ENCODE results near the gene GMDS. TPM values are rescaled to one million over a fixed set of nuclear protein-coding genes. Genes with fewer than 3 reads are reported as not detected.

GMDS gene
- total RNA-seq, 2 donors from 2014 or later: 25.4 to 29.5 TPM

GRCh38 chr6:1719922-1720321 is 525.5 kb downstream of the GMDS start:
- no peak for TF ChIP-seq CTCF (conservative IDR thresholded peaks at IDR 0.05)
- H3K9ac ChIP-seq (ENCODE audit: extremely low read depth, low read length, poor library complexity, severe bottlenecking): no peak overlapping the region
- no peaks in the 10 kb centered on the region for H3K9me3 ChIP-seq (ENCODE audit: control insufficient read depth, low read length)
- H3K36me3 Mint-ChIP-seq (ENCODE audit: low read depth): no peaks in the 10 kb centered on the region
- H3K9me3 Mint-ChIP-seq: no peaks in the 10 kb centered on the region
- no peak overlapping the region for H3K27ac Mint-ChIP-seq
- no peak overlapping the region for H3K4me3 ChIP-seq (ENCODE audit: low read length)
- WGBS, 2 experiments (ENCODE audit: insufficient coverage in 1 of 2, insufficient read length in 1 of 2): 94 to 100% methylated on average over 1 to 3 of the region's 3 CpGs
- no peak overlapping the region for H3K27ac ChIP-seq (ENCODE audit: low read depth, low read length)
- peaks cover 5% of the 10 kb centered on the region for H3K4me1 ChIP-seq (ENCODE audit: control insufficient read depth, insufficient read depth, low read length)
- H3K4me3 Mint-ChIP-seq: no peak overlapping the region
- H3K36me3 ChIP-seq (ENCODE audit: control insufficient read depth, insufficient read depth, low read length): no peaks in the 10 kb centered on the region
- peaks cover 38% of the 10 kb centered on the region for H3K4me1 Mint-ChIP-seq
- no peak for DNase-seq
- no peaks in the 10 kb centered on the region for H3K27me3 Mint-ChIP-seq (ENCODE audit: insufficient read depth)
- H3K27me3 ChIP-seq (ENCODE audit: control insufficient read depth, insufficient read depth, low read length, poor library complexity, severe bottlenecking): no peaks in the 10 kb centered on the region

GRCh38 chr6:1716868-1717267 is 528.5 kb downstream of the GMDS start:
- Mint-ChIP-seq H3K36me3 (ENCODE audit: low read depth) (no peaks in the 10 kb centered on the region), H3K9me3 (peaks cover 1% of the 10 kb centered on the region), H3K27ac (no peak overlapping the region), H3K4me3 (no peak overlapping the region), H3K27me3 (ENCODE audit: insufficient read depth) (no peaks in the 10 kb centered on the region), H3K4me1 (peaks cover 29% of the 10 kb centered on the region)
- peaks cover 5% of the 10 kb centered on the region for H3K4me1 ChIP-seq (ENCODE audit: control insufficient read depth, insufficient read depth, low read length)
- TF ChIP-seq CTCF (conservative IDR thresholded peaks at IDR 0.05): no peak
- DNase-seq: no peak
- no peaks in the 10 kb centered on the region for H3K36me3 ChIP-seq (ENCODE audit: control insufficient read depth, insufficient read depth, low read length)
- no peaks in the 10 kb centered on the region for H3K27me3 ChIP-seq (ENCODE audit: control insufficient read depth, insufficient read depth, low read length, poor library complexity, severe bottlenecking)
- no peak overlapping the region for H3K4me3 ChIP-seq (ENCODE audit: low read length)
- no peaks in the 10 kb centered on the region for H3K9me3 ChIP-seq (ENCODE audit: control insufficient read depth, low read length)
- H3K27ac ChIP-seq (ENCODE audit: low read depth, low read length): no peak overlapping the region
- 98 to 100% methylated on average over 3 to 5 of the region's 5 CpGs for WGBS, 2 experiments (ENCODE audit: insufficient coverage in 1 of 2, insufficient read length in 1 of 2)
- no peak overlapping the region for H3K9ac ChIP-seq (ENCODE audit: extremely low read depth, low read length, poor library complexity, severe bottlenecking)

GRCh38 chr6:1716396-1716795 is 529.0 kb downstream of the GMDS start:
- H3K4me3 ChIP-seq (ENCODE audit: low read length): no peak overlapping the region
- 80 to 83% methylated on average over 4 to 5 of the region's 5 CpGs for WGBS, 2 experiments (ENCODE audit: insufficient coverage in 1 of 2, insufficient read length in 1 of 2)
- peaks cover 29% of the 10 kb centered on the region for H3K4me1 Mint-ChIP-seq
- no peak overlapping the region for H3K4me3 Mint-ChIP-seq
- no peaks in the 10 kb centered on the region for H3K36me3 ChIP-seq (ENCODE audit: control insufficient read depth, insufficient read depth, low read length)
- no peak overlapping the region for H3K27ac Mint-ChIP-seq
- no peaks in the 10 kb centered on the region for H3K36me3 Mint-ChIP-seq (ENCODE audit: low read depth)
- no peak overlapping the region for H3K9ac ChIP-seq (ENCODE audit: extremely low read depth, low read length, poor library complexity, severe bottlenecking)
- H3K9me3 Mint-ChIP-seq: peaks cover 1% of the 10 kb centered on the region
- TF ChIP-seq CTCF (conservative IDR thresholded peaks at IDR 0.05): no peak
- H3K27me3 ChIP-seq (ENCODE audit: control insufficient read depth, insufficient read depth, low read length, poor library complexity, severe bottlenecking): no peaks in the 10 kb centered on the region
- no peak for DNase-seq
- H3K27ac ChIP-seq (ENCODE audit: low read depth, low read length): no peak overlapping the region
- H3K9me3 ChIP-seq (ENCODE audit: control insufficient read depth, low read length): no peaks in the 10 kb centered on the region
- H3K4me1 ChIP-seq (ENCODE audit: control insufficient read depth, insufficient read depth, low read length): peaks cover 5% of the 10 kb centered on the region
- no peaks in the 10 kb centered on the region for H3K27me3 Mint-ChIP-seq (ENCODE audit: insufficient read depth)

All from endodermal cell (in vitro differentiated cells).